GM12878 (cell line): ENCODE measurements around the gene MYL12B. TPM values are rescaled to one million over a fixed set of nuclear protein-coding genes. Genes with fewer than 3 reads are reported as not detected.

Experiments used
- ATAC-seq: fragments of 200-7000 bp; cut with Tn5 transposase; 3 replicates; pipeline ENCODE4 v1.9.1; 2020; ENCODE audit warnings: mild to moderate bottlenecking, moderate library complexity
- BruUV-seq: library from RNA; stranded (reverse); fragments of 400-500 nt; replicated peaks from 2 replicates; lab custom pipeline; 2021; lab: Mats Ljungman, UMichigan
- CTCF ChIA-PET: fragments of 300-600 bp; sonication (Branson Sonifier 250); formaldehyde crosslinking; extraction: SDS; loops from one replicate; lab custom pipeline; 2021; ENCODE audit warnings: inconsistent platforms; lab: Yijun Ruan, JAX
- POLR2A ChIA-PET: fragments of 350-600 bp; formaldehyde crosslinking; extraction: SDS; loops from one replicate; lab custom pipeline; 2021; ENCODE audit warnings: inconsistent platforms; lab: Charles Lee
- RAD21 ChIA-PET: fragments of 300-600 bp; sonication (Branson Sonifier 250); formaldehyde crosslinking; loops from one replicate; lab custom pipeline; 2023; ENCODE audit warnings: antibody characterized with exemption; ENCODE audit not compliant: unreplicated experiment; lab: Charles Lee
- SMC1A ChIA-PET: fragments of 300-600 bp; sonication (Branson Sonifier 250); formaldehyde crosslinking; loops from one replicate; lab custom pipeline; 2023; ENCODE audit not compliant: unreplicated experiment, uncharacterized antibody; lab: Charles Lee
- DNase-seq: peaks from one replicate; pipeline ENCODE4 v3.0.0-alpha.2; 2011; ENCODE audit warnings: low read depth, low spot score
- FAIRE-seq: peaks from 3 replicates; lab custom pipeline; 2011; peaks lifted over from hg19 to GRCh38; lab: Jason Lieb, UNC
- H2AFZ ChIP-seq: 2 replicates; pipeline ENCODE4 v1.6.0; 2011; ENCODE audit warnings: low read depth, low read length, control low read depth; ENCODE audit not compliant: control insufficient read depth
- H3K27ac ChIP-seq: 2 replicates; pipeline ENCODE4 v1.5.1; 2011; ENCODE audit warnings: control low read depth; ENCODE audit not compliant: control insufficient read depth, insufficient read depth
- H3K27me3 ChIP-seq, 2 experiments: replicated peaks in 1 of 2; 2 replicates each; pipeline versions ENCODE4 v1.6.0 to v1.6.1; 2011; ENCODE audit warnings: low read length in 1 of 2; ENCODE audit not compliant: control insufficient read depth in 2 of 2, insufficient read depth in 2 of 2
- H3K36me3 ChIP-seq, 2 experiments: 2 replicates each; pipeline ENCODE4 v1.5.1; 2011; ENCODE audit warnings: low read length in 1 of 2; ENCODE audit not compliant: control insufficient read depth in 2 of 2, insufficient read depth in 2 of 2
- H3K4me1 ChIP-seq: 2 replicates; pipeline ENCODE4 v1.6.1; 2011; ENCODE audit warnings: mild to moderate bottlenecking, low read length, moderate library complexity, mixed read lengths; ENCODE audit not compliant: control insufficient read depth, insufficient read depth
- H3K4me2 ChIP-seq: 2 replicates; pipeline ENCODE4 v1.6.0; 2011; ENCODE audit warnings: control low read depth; ENCODE audit not compliant: control insufficient read depth, insufficient read depth
- H3K4me3 ChIP-seq: fragments of 200-600 bp; sonication (generic); 2 replicates; pipeline ENCODE4 v1.5.1; 2016
- H3K79me2 ChIP-seq: 2 replicates; pipeline ENCODE4 v1.6.0; 2011; ENCODE audit warnings: low read length; ENCODE audit not compliant: control insufficient read depth, insufficient read depth
- H3K9ac ChIP-seq: 2 replicates; pipeline ENCODE4 v1.8.0; 2011; ENCODE audit warnings: low read length, control low read depth, mixed read lengths; ENCODE audit not compliant: control insufficient read depth, insufficient read depth
- H3K9me3 ChIP-seq: replicated peaks from 3 replicates; pipeline ENCODE4 v1.5.1; 2011; ENCODE audit warnings: mild to moderate bottlenecking, low read length; ENCODE audit not compliant: control insufficient read depth, insufficient read depth
- H4K20me1 ChIP-seq: 2 replicates; pipeline ENCODE4 v1.6.0; 2011; ENCODE audit not compliant: control insufficient read depth, insufficient read depth
- FOXM1 ChIP-seq: IDR thresholded peaks from 2 replicates; pipeline ENCODE4 v1.6.1; 2012; ENCODE audit warnings: low read depth, mild to moderate bottlenecking, inconsistent platforms, low read length, moderate library complexity
- GABPA ChIP-seq: IDR thresholded peaks from 2 replicates; pipeline ENCODE4 v1.6.1; 2014; ENCODE audit warnings: antibody characterized with exemption, low read depth, mild to moderate bottlenecking, inconsistent platforms
- MTA2 ChIP-seq: fragments of 450-650 bp; IDR thresholded peaks from 2 replicates; pipeline ENCODE4 v1.6.1; 2016; ENCODE audit warnings: low read depth, mild to moderate bottlenecking, moderate library complexity
- NBN ChIP-seq: fragments of 450-650 bp; IDR thresholded peaks from 2 replicates; pipeline ENCODE4 v1.6.1; 2016
- NFYB ChIP-seq: IDR thresholded peaks from 2 replicates; pipeline ENCODE4 v1.6.1; 2011; ENCODE audit warnings: low read depth, mild to moderate bottlenecking, low read length, improper control_type of control experiment, moderate library complexity; ENCODE audit not compliant: insufficient read depth
- RUNX3 ChIP-seq: IDR thresholded peaks from 2 replicates; pipeline ENCODE4 v1.6.1; 2012; ENCODE audit warnings: low read length, inconsistent platforms
- TARDBP ChIP-seq: IDR thresholded peaks from 2 replicates; pipeline ENCODE4 v1.6.1; 2016; ENCODE audit warnings: borderline replicate concordance
- WGBS: methylation state at CpG from one replicate; pipeline ENCODE4 v1.1.6; 2016; ENCODE audit warnings: low lambda C conversion rate; ENCODE audit not compliant: insufficient replicate concordance, insufficient coverage; ENCODE audit errors: missing lambda C conversion rate; 5-methylcytosine and 5-hydroxymethylcytosine counted together
- in situ Hi-C: fragments of 300-500 bp; cut with MboI; formaldehyde crosslinking; loops from 9 replicates; pipeline ENCODE4 v1.14.3; 2018; ENCODE audit warnings: mixed read lengths
- intact Hi-C: fragments of 100-400 bp; cut with micrococcal nuclease; formaldehyde crosslinking; loops from one replicate; pipeline ENCODE4 v1.14.2; 2022; ENCODE audit not compliant: unreplicated experiment
- polyA plus RNA-seq, 11 experiments: library from polyadenylated mRNA; depleted of rRNA in 4 of 11; unstranded in 6 of 11; stranded (reverse) in 5 of 11; fragments of >200 nt; fragmentation: Nextera tagmentation in 4 of 11; fragmentation: Illumina TruSeq in 1 of 11; extraction: Ambion mirVana in 4 of 11; extraction: Trizol in 1 of 11; gene quantifications; 1 replicate in 1 of 11; 2 replicates in 10 of 11; pipeline versions ENCODE4 v1.2.1 to v1.2.3, GENCODE V29; 2011 to 2016; ENCODE audit warnings: inconsistent platforms in 2 of 11, missing spikeins in 2 of 11, low read depth in 1 of 11
- total RNA-seq, 4 experiments: library from RNA; depleted of rRNA in 3 of 4; stranded (reverse); fragments of >200 nt in 3 of 4; fragmentation: Illumina TruSeq in 1 of 4; extraction: Trizol in 1 of 4; gene quantifications; 2 replicates each; pipeline versions ENCODE4 v1.2.1 to v1.2.3, GENCODE V29; 2013 to 2021
- TF ChIP-seq, protein P1 (sequence below): fragments of 450-650 bp; IDR thresholded peaks from 2 replicates; pipeline ENCODE4 v1.6.1; 2017; ENCODE audit warnings: mild to moderate bottlenecking, moderate library complexity
- TF ChIP-seq, protein P2 (sequence below): IDR thresholded peaks from 2 replicates; pipeline ENCODE4 v1.6.1; 2012; ENCODE audit warnings: improper control_type of control experiment, low read depth, low read length; ENCODE audit not compliant: insufficient replicate concordance

Gene MYL12B
- total and polyA plus RNA-seq, 10 of the 15 experiments (the other 5 are each of a cell fraction or from before 2014, with no cell fraction given), result 179 to 739 (median 400) TPM

DNA sequence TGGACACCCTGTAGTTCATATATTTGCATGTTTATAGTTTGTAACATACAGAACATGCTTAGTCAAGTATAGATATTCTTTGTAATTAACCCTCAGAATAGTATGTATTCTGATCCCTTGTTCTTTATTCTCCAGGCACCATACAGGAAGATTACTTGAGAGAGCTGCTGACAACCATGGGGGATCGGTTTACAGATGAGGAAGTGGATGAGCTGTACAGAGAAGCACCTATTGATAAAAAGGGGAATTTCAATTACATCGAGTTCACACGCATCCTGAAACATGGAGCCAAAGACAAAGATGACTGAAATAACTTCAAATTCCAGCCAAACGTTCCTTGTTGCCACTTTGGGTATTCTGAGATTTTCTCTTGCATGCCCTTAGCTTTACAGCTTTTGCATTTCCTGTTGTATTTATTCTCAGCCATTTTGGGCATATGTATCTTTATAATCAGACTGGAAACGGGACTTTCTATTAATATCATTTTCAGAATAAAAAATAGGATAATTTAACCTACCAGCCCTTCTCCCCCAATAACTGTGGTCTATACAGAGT is 6.2 kb upstream of the MYL12B start (continued):
- TF ChIP-seq, protein P1, sequence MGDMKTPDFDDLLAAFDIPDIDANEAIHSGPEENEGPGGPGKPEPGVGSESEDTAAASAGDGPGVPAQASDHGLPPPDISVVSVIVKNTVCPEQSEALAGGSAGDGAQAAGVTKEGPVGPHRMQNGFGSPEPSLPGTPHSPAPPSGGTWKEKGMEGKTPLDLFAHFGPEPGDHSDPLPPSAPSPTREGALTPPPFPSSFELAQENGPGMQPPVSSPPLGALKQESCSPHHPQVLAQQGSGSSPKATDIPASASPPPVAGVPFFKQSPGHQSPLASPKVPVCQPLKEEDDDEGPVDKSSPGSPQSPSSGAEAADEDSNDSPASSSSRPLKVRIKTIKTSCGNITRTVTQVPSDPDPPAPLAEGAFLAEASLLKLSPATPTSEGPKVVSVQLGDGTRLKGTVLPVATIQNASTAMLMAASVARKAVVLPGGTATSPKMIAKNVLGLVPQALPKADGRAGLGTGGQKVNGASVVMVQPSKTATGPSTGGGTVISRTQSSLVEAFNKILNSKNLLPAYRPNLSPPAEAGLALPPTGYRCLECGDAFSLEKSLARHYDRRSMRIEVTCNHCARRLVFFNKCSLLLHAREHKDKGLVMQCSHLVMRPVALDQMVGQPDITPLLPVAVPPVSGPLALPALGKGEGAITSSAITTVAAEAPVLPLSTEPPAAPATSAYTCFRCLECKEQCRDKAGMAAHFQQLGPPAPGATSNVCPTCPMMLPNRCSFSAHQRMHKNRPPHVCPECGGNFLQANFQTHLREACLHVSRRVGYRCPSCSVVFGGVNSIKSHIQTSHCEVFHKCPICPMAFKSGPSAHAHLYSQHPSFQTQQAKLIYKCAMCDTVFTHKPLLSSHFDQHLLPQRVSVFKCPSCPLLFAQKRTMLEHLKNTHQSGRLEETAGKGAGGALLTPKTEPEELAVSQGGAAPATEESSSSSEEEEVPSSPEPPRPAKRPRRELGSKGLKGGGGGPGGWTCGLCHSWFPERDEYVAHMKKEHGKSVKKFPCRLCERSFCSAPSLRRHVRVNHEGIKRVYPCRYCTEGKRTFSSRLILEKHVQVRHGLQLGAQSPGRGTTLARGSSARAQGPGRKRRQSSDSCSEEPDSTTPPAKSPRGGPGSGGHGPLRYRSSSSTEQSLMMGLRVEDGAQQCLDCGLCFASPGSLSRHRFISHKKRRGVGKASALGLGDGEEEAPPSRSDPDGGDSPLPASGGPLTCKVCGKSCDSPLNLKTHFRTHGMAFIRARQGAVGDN, result peak; percentile 27; the same call in 1 of the 2 replicates

DNA sequence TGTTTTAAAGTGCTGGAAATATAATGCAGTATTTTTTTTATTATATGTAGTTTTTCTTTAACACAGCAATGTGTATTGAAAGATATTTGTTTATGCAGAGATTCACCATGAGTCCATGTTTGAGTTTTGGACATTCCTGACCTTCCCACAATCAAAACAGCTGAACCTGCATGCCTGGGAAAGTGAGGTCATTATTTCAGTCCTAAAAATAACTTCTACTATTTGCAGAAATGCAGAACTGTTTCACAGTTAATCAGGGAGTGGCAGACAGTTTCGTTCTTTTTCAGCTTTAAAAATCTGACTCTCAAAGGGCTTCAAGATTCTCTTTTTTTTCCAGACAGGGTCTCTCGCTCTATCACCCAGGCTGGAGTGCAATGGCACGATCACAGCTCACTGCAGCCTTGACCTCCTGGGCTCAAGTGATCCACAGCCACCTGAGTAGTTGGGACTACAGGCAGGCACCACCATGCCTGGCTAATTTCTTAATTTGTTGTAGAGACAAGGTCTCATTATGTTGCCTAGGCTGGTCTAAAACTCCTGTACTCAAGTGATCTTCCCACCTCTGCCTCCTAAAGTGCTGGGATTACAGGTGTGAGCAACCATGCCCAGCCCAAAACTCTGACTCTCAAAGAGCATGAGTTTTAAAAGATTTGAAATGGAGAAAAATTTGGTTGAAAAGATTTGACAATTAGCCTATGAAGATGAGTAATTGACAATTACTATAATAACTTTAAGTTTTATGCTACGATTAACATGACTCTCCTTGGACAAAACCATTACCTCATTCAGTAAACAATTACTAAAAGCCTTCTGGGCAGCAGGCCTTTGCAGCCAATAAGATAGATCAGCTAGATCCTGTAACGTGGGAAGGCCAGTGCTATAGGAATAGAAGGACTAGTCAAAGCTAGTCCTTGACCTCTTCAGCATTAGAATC is 5.0 kb upstream of the MYL12B start:
- Histone ChIP-seq H3K4me1 (peaks cover 23% of the 10 kb centered on the region), H2AFZ (no peak overlapping the region), H3K4me3 (no peak overlapping the region), H3K9me3 (no peaks in the 10 kb centered on the region), H3K9ac (no peak overlapping the region), H3K4me2 (peak overlapping the region; percentile 1; the same call in 1 of the 2 replicates), H3K79me2 (peaks cover 43% of the 10 kb centered on the region), H3K27me3 (no peaks in the 10 kb centered on the region), H3K36me3 (peaks cover 0 to 40% of the 10 kb centered on the region in 2 experiments), H3K27ac (no peak overlapping the region; the same call in 1 of the 2 replicates), H4K20me1 (peaks cover 2% of the 10 kb centered on the region; the same call in 1 of the 2 replicates)
- ATAC-seq (peak; percentile 16), DNase-seq (no peak), FAIRE-seq (peak; percentile 49)
- ChIA-PET RAD21 (interaction anchor here (0.5 to 3.1 kb wide), 10 partner anchors 9 to 324 kb away, joined by 3 to 23 read pairs (median 4); partner anchors contain the start of gene MYL12A), SMC1A (interaction anchor here (0.5 to 12.1 kb wide), 11 partner anchors 8 to 1513 kb away, joined by 3 to 105 read pairs (median 3); partner anchors contain the start of gene MYL12A), CTCF (interaction anchor here (1.6 to 3.1 kb wide), 5 partner anchors 11 to 409 kb away, joined by 4 to 10 read pairs (median 6); no protein-coding TSS in a partner anchor), POLR2A (interaction anchor here (0.6 to 1.9 kb wide), 4 partner anchors 8 to 139 kb away, joined by 4 to 10 read pairs (median 4); partner anchors contain the start of gene MYL12A)
- WGBS, result 50% methylated on average over 5 of the region's 5 CpGs
- in situ Hi-C loops, result loop anchor here (25.0 kb wide), 1 partner anchor 1005 kb away; no protein-coding TSS in a partner anchor
- BruUV-seq, result no TSS peak
- intact Hi-C loops, result no loop called here
- TF ChIP-seq NFYB, result no peak
- peak; percentile 76 for TF ChIP-seq NBN
- TF ChIP-seq TARDBP, result no peak
- TF ChIP-seq GABPA, result 0 out of 2 replicates have a peak, but pooled peaks have one; percentile 28
- peak; percentile 56; the same call in 1 of the 2 replicates for TF ChIP-seq RUNX3
- peak; percentile 74 for TF ChIP-seq MTA2
- TF ChIP-seq, protein P2, sequence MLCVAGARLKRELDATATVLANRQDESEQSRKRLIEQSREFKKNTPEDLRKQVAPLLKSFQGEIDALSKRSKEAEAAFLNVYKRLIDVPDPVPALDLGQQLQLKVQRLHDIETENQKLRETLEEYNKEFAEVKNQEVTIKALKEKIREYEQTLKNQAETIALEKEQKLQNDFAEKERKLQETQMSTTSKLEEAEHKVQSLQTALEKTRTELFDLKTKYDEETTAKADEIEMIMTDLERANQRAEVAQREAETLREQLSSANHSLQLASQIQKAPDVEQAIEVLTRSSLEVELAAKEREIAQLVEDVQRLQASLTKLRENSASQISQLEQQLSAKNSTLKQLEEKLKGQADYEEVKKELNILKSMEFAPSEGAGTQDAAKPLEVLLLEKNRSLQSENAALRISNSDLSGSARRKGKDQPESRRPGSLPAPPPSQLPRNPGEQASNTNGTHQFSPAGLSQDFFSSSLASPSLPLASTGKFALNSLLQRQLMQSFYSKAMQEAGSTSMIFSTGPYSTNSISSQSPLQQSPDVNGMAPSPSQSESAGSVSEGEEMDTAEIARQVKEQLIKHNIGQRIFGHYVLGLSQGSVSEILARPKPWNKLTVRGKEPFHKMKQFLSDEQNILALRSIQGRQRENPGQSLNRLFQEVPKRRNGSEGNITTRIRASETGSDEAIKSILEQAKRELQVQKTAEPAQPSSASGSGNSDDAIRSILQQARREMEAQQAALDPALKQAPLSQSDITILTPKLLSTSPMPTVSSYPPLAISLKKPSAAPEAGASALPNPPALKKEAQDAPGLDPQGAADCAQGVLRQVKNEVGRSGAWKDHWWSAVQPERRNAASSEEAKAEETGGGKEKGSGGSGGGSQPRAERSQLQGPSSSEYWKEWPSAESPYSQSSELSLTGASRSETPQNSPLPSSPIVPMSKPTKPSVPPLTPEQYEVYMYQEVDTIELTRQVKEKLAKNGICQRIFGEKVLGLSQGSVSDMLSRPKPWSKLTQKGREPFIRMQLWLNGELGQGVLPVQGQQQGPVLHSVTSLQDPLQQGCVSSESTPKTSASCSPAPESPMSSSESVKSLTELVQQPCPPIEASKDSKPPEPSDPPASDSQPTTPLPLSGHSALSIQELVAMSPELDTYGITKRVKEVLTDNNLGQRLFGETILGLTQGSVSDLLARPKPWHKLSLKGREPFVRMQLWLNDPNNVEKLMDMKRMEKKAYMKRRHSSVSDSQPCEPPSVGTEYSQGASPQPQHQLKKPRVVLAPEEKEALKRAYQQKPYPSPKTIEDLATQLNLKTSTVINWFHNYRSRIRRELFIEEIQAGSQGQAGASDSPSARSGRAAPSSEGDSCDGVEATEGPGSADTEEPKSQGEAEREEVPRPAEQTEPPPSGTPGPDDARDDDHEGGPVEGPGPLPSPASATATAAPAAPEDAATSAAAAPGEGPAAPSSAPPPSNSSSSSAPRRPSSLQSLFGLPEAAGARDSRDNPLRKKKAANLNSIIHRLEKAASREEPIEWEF, result peak; percentile 32
- peak; percentile 70; the same call in 1 of the 2 replicates for TF ChIP-seq FOXM1
